GM12878 (cell line): ENCODE data around the gene BTG1.

Source experiments
- BHLHE40 ChIP-seq, 2 experiments: fragments of 450-650 bp in 1 of 2; IDR thresholded peaks; 2 replicates each; pipeline ENCODE4 v1.6.1; 2011 to 2017; ENCODE audit warnings: low read depth in 2 of 2, borderline replicate concordance in 1 of 2, improper control_type of control experiment in 1 of 2, low read length in 1 of 2, mild to moderate bottlenecking in 1 of 2
- CEBPB ChIP-seq, 2 experiments: fragments of 150-350 bp in 1 of 2; IDR thresholded peaks; 2 replicates each; pipeline ENCODE4 v1.6.1; 2012 to 2014; ENCODE audit warnings: low read depth in 2 of 2, low read length in 2 of 2, borderline replicate concordance in 1 of 2, inconsistent platforms in 1 of 2
- CREB1 ChIP-seq: IDR thresholded peaks from 2 replicates; pipeline ENCODE4 v1.6.1; 2012; ENCODE audit warnings: low read depth, mild to moderate bottlenecking, inconsistent platforms
- CTCF ChIP-seq, 3 experiments: IDR thresholded peaks in 2 of 3; conservative IDR thresholded peaks in 1 of 3; 2 replicates each; pipeline ENCODE4 v1.5.1; 2011; ENCODE audit warnings: low read depth in 3 of 3, low read length in 3 of 3, mild to moderate bottlenecking in 3 of 3, control low read depth in 2 of 3, moderate library complexity in 2 of 3, inconsistent platforms in 1 of 3, mixed read lengths in 1 of 3; ENCODE audit not compliant: control insufficient read depth in 2 of 3, insufficient read depth in 1 of 3; ENCODE audit errors: extremely low read depth in 1 of 3
- EP300 ChIP-seq, 2 experiments: fragments of 150-350 bp in 1 of 2; IDR thresholded peaks; 2 replicates each; pipeline ENCODE4 v1.6.1; 2011 to 2012; ENCODE audit warnings: low read depth in 2 of 2, low read length in 2 of 2, borderline replicate concordance in 1 of 2, improper control_type of control experiment in 1 of 2, inconsistent platforms in 1 of 2; ENCODE audit not compliant: control insufficient read depth in 1 of 2
- EZH2 ChIP-seq: IDR thresholded peaks from 2 replicates; pipeline ENCODE4 v1.6.1; 2012; ENCODE audit warnings: low read depth, mild to moderate bottlenecking, control low read depth, inconsistent platforms, low read length, borderline replicate concordance; ENCODE audit not compliant: control insufficient read depth
- NFYB ChIP-seq: IDR thresholded peaks from 2 replicates; pipeline ENCODE4 v1.6.1; 2011; ENCODE audit warnings: low read depth, mild to moderate bottlenecking, low read length, improper control_type of control experiment, moderate library complexity; ENCODE audit not compliant: insufficient read depth
- POLR2AphosphoS5 ChIP-seq: IDR thresholded peaks from 2 replicates; pipeline ENCODE4 v1.6.1; 2011; ENCODE audit warnings: mild to moderate bottlenecking, low read length, inconsistent platforms
- RUNX3 ChIP-seq: IDR thresholded peaks from 2 replicates; pipeline ENCODE4 v1.6.1; 2012; ENCODE audit warnings: low read length, inconsistent platforms
- TCF12 ChIP-seq: IDR thresholded peaks from 2 replicates; pipeline ENCODE4 v1.6.1; 2011; ENCODE audit warnings: low read depth, mild to moderate bottlenecking, low read length
- TF ChIP-seq, protein P1 (sequence below): IDR thresholded peaks from 2 replicates; pipeline ENCODE4 v1.6.1; 2012; ENCODE audit warnings: mild to moderate bottlenecking, low read depth, low read length
- TF ChIP-seq, protein P2 (sequence below): IDR thresholded peaks from 2 replicates; pipeline ENCODE4 v1.6.1; 2011; ENCODE audit warnings: low read depth, low read length, improper control_type of control experiment, borderline replicate concordance

DNA sequence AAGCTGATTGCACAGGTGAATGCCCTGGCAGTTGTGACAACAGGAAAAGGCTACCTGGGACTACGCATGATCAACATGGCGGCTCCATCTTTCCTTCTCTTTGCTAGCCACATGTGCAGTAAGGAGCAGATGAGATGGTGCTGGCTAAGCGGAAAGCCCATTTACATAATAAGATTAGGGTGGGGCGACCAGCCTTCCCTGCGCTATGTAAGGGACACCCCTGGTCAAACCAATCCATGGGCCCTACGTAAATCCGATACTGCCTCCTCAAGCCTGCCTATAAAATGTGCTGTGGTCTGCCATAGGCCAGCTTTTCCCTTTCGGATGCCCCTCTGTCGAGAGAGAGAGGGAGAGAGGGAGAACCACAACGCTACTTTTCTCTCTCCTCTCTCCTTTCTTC lies 31.0 kb upstream of the BTG1 start:
- TF ChIP-seq CTCF (IDR thresholded peaks at IDR 0.05 in 2 of 3, conservative IDR thresholded peaks at IDR 0.05 in 1 of 3; ENCODE audit: control insufficient read depth in 2 of 3, extremely low read depth in 1 of 3, insufficient read depth in 1 of 3, low read depth in 3 of 3, low read length in 3 of 3) (no peak), BHLHE40 (IDR thresholded peaks at IDR 0.05; ENCODE audit: borderline replicate concordance in 1 of 2, low read depth in 2 of 2, low read length in 1 of 2) (no peak), CEBPB (IDR thresholded peaks at IDR 0.05; ENCODE audit: borderline replicate concordance in 1 of 2, low read depth in 2 of 2, low read length in 2 of 2) (no peak), CREB1 (no peak), EP300 (IDR thresholded peaks at IDR 0.05; ENCODE audit: borderline replicate concordance in 1 of 2, control insufficient read depth in 1 of 2, low read depth in 2 of 2, low read length in 2 of 2) (no peak), TCF12 (no peak), RUNX3 (no peak), EZH2 (no peak), POLR2AphosphoS5 (no peak), NFYB (no peak)
- TF ChIP-seq, protein P1, sequence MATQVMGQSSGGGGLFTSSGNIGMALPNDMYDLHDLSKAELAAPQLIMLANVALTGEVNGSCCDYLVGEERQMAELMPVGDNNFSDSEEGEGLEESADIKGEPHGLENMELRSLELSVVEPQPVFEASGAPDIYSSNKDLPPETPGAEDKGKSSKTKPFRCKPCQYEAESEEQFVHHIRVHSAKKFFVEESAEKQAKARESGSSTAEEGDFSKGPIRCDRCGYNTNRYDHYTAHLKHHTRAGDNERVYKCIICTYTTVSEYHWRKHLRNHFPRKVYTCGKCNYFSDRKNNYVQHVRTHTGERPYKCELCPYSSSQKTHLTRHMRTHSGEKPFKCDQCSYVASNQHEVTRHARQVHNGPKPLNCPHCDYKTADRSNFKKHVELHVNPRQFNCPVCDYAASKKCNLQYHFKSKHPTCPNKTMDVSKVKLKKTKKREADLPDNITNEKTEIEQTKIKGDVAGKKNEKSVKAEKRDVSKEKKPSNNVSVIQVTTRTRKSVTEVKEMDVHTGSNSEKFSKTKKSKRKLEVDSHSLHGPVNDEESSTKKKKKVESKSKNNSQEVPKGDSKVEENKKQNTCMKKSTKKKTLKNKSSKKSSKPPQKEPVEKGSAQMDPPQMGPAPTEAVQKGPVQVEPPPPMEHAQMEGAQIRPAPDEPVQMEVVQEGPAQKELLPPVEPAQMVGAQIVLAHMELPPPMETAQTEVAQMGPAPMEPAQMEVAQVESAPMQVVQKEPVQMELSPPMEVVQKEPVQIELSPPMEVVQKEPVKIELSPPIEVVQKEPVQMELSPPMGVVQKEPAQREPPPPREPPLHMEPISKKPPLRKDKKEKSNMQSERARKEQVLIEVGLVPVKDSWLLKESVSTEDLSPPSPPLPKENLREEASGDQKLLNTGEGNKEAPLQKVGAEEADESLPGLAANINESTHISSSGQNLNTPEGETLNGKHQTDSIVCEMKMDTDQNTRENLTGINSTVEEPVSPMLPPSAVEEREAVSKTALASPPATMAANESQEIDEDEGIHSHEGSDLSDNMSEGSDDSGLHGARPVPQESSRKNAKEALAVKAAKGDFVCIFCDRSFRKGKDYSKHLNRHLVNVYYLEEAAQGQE: no peak
- TF ChIP-seq, protein P2, sequence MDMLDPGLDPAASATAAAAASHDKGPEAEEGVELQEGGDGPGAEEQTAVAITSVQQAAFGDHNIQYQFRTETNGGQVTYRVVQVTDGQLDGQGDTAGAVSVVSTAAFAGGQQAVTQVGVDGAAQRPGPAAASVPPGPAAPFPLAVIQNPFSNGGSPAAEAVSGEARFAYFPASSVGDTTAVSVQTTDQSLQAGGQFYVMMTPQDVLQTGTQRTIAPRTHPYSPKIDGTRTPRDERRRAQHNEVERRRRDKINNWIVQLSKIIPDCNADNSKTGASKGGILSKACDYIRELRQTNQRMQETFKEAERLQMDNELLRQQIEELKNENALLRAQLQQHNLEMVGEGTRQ: no peak
